ENCODE results near the gene MARCHF3.
"Not testable (repeated sequence)": the region's sequence is repeated elsewhere in the genome, so short reads cannot be mapped to it uniquely, and the experiment has no call there.

MARCHF3 gene

GRCh38 chr5:127030259-127031146 lies at the start of gene MARCHF3:
Gene MARCHF3 (minus strand): TSS chr5:127030558. CDS start chr5:126918171, 112,387 bp downstream.
- DNase-seq (ENCODE audit: low read depth): peak; percentile 91

GRCh38 chr5:127079994-127080491 lies 49.7 kb upstream of the MARCHF3 start:
- DNase-seq (ENCODE audit: low read depth): no peak

GRCh38 chr5:127077366-127077765 lies 47.0 kb upstream of the MARCHF3 start:
- no peak for DNase-seq (ENCODE audit: low read depth)

- no peak for DNase-seq (ENCODE audit: low read depth)
These were observed 46.2 kb upstream of the MARCHF3 start for GRCh38 chr5:127076315-127077129.

GRCh38 chr5:127074466-127074865 lies 44.1 kb upstream of the MARCHF3 start:
- no peak for DNase-seq (ENCODE audit: low read depth)

- DNase-seq (ENCODE audit: low read depth): no peak
These were observed 42.8 kb upstream of the MARCHF3 start, which contains the start of gene C5orf63 for GRCh38 chr5:127072861-127073846. Gene C5orf63 (minus strand): TSS chr5:127073502. CDS start chr5:127058995, 14,507 bp downstream.

- no peak for DNase-seq (ENCODE audit: low read depth)
These were observed 39.9 kb upstream of the MARCHF3 start for GRCh38 chr5:127070243-127070642.

GRCh38 chr5:127068493-127069214 lies 38.3 kb upstream of the MARCHF3 start:
- peak; percentile 43 for DNase-seq (ENCODE audit: low read depth)

GRCh38 chr5:127066721-127067120 lies 36.4 kb upstream of the MARCHF3 start:
- DNase-seq (ENCODE audit: low read depth): no peak

GRCh38 chr5:127064253-127064840 lies 34.0 kb upstream of the MARCHF3 start:
- DNase-seq (ENCODE audit: low read depth): no peak

- no peak for DNase-seq (ENCODE audit: low read depth)
These were observed 33.0 kb upstream of the MARCHF3 start for GRCh38 chr5:127063257-127063913.

- no peak for DNase-seq (ENCODE audit: low read depth)
These were observed 31.6 kb upstream of the MARCHF3 start for GRCh38 chr5:127061956-127062355.

GRCh38 chr5:127061537-127061936 lies 31.2 kb upstream of the MARCHF3 start:
- no peak for DNase-seq (ENCODE audit: low read depth)

GRCh38 chr5:127060470-127060985 lies 30.2 kb upstream of the MARCHF3 start:
- DNase-seq (ENCODE audit: low read depth): no peak

- no peak for DNase-seq (ENCODE audit: low read depth)
These were observed 26.5 kb upstream of the MARCHF3 start for GRCh38 chr5:127056896-127057295.

- DNase-seq (ENCODE audit: low read depth): no peak
These were observed 25.7 kb upstream of the MARCHF3 start for GRCh38 chr5:127055880-127056653.

- DNase-seq (ENCODE audit: low read depth): not testable (repeated sequence)
These were observed 23.2 kb upstream of the MARCHF3 start for GRCh38 chr5:127053551-127053950.

- no peak for DNase-seq (ENCODE audit: low read depth)
These were observed 22.7 kb upstream of the MARCHF3 start for GRCh38 chr5:127053049-127053448.

GRCh38 chr5:127051591-127051990 lies 21.2 kb upstream of the MARCHF3 start:
- no peak for DNase-seq (ENCODE audit: low read depth)
